Uterus (tissue), 2 donors: ENCODE measurements around the gene GBP2.

ENCODE experiments used
- POLR2A ChIP-seq, 2 donors: fragments of 450-650 bp; IDR thresholded peaks; one replicate each; pipeline ENCODE4 v1.6.1; 2016; ENCODE audit warnings: antibody characterized with exemption in 2 of 2, mild to moderate bottlenecking in 1 of 2, moderate library complexity in 1 of 2
- TF ChIP-seq, protein P1 (sequence below), 4 experiments: fragments of 200-600 bp in 2 of 4; fragments of 450-650 bp in 2 of 4; sonication (generic) in 2 of 4; IDR thresholded peaks; one replicate each; pipeline ENCODE4 v1.5.1; 2016 to 2019; ENCODE audit warnings: antibody characterized with exemption in 4 of 4, mild to moderate bottlenecking in 2 of 4, moderate library complexity in 1 of 4

DNA sequence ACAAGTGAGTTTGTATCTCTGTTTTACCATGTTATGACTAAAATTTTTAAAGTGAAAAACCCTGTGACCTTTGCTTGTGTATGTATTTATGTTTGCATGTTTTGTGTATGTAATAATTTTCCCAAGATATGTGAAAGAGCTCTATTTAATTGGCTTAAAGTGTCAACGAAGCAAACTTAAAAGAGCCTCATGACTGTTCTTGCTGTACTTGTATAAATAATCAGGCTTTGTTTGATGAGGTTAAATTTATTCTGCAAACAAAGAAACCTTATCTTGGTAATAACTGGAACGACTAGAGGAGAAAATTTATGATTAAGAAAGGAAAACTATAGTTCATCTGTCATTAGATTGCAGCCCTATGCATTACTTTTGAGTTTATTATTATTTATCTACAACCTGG is 43.3 kb upstream of the GBP2 start:
- TF ChIP-seq, protein P1, sequence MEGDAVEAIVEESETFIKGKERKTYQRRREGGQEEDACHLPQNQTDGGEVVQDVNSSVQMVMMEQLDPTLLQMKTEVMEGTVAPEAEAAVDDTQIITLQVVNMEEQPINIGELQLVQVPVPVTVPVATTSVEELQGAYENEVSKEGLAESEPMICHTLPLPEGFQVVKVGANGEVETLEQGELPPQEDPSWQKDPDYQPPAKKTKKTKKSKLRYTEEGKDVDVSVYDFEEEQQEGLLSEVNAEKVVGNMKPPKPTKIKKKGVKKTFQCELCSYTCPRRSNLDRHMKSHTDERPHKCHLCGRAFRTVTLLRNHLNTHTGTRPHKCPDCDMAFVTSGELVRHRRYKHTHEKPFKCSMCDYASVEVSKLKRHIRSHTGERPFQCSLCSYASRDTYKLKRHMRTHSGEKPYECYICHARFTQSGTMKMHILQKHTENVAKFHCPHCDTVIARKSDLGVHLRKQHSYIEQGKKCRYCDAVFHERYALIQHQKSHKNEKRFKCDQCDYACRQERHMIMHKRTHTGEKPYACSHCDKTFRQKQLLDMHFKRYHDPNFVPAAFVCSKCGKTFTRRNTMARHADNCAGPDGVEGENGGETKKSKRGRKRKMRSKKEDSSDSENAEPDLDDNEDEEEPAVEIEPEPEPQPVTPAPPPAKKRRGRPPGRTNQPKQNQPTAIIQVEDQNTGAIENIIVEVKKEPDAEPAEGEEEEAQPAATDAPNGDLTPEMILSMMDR (IDR thresholded peaks at IDR 0.05): no peak
- no peak for TF ChIP-seq POLR2A (IDR thresholded peaks at IDR 0.05)
